KOPT-K1 (cell line): ENCODE data around the gene LRP5.
"Not testable (repeated sequence)": the region's sequence is repeated elsewhere in the genome, so short reads cannot be mapped to it uniquely, and the experiment has no call there.

Experiments used
- H3K27ac ChIP-seq: fragments of 200-600 bp; sonication (generic); 2 replicates; pipeline ENCODE4 v1.5.1; 2016; ENCODE audit warnings: antibody characterized with exemption, mild to moderate bottlenecking, low read depth, low read length; ENCODE audit not compliant: poor library complexity, severe bottlenecking
- H3K36me3 ChIP-seq: fragments of 200-600 bp; sonication (generic); 2 replicates; pipeline ENCODE4 v1.5.1; 2017; ENCODE audit warnings: antibody characterized with exemption, mild to moderate bottlenecking, low read length, moderate library complexity; ENCODE audit not compliant: insufficient read depth
- H3K9me3 ChIP-seq: fragments of 200-600 bp; sonication (generic); 2 replicates; pipeline ENCODE4 v1.5.1; 2017; ENCODE audit warnings: antibody characterized with exemption, low read length, mild to moderate bottlenecking; ENCODE audit not compliant: insufficient read depth, poor library complexity, severe bottlenecking

LRP5 gene

DNA sequence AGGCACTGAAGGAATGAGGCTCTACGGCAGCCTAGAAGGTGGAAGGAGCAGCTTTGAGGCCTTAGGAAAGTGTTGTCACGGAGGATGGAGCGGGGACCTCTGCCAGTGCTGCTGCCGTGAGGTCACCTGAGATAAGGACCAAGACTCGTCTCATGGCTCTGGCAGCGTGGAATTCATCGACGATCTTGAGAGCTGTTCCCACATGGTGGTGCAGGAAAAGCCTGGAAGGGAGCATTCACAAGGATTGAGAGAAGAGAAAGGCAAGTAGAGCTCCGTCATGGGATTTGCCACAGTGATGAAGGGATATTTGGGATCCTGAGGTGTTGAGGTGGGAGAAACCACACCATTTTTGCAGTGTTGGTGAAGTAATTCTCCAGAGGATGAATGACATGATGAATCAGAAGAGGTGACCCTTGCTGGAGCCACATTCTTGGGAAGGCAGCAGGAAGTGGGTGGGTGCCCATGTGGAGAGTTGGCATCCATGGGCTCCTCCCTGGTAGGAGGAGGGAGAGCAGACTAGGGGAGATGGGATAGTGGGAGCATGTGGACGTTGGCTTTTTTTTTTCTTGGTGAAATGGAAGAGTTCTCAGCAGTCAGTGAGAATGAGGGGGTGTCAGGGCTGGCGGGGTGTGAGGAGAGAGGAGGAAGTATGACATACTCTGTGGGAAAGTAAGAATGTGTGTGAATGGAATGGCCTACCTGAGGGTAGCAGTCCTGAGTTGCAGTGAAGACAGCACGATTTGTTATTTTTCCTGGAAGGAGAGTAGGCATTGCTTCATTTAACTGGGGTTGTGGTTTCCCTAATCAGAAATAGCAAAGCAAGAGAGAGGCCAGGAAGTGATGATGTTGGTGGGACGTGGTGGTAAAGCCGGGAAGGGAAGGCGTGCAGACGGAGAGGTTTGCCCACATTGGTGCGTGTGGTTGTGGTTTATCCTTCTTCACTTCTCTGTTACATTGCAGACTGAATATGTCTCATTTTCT is 159.3 kb downstream of the LRP5 start:
- peak overlapping the region; percentile 14 for H3K27ac ChIP-seq
- peaks cover 43% of the 10 kb centered on the region for H3K36me3 ChIP-seq
- no peaks in the 10 kb centered on the region for H3K9me3 ChIP-seq

GRCh38 chr11:68472778-68473177 is 160.4 kb downstream of the LRP5 start:
- Histone ChIP-seq H3K27ac (no peak overlapping the region), H3K36me3 (peaks cover 47% of the 10 kb centered on the region), H3K9me3 (no peaks in the 10 kb centered on the region)

GRCh38 chr11:68473693-68474092 is 161.3 kb downstream of the LRP5 start:
- no peak overlapping the region for H3K27ac ChIP-seq
- H3K36me3 ChIP-seq: peaks cover 55% of the 10 kb centered on the region
- H3K9me3 ChIP-seq: peaks cover 4% of the 10 kb centered on the region

GRCh38 chr11:68475626-68476025 is 163.2 kb downstream of the LRP5 start:
- peaks cover 57% of the 10 kb centered on the region for H3K36me3 ChIP-seq
- peaks cover 12% of the 10 kb centered on the region for H3K9me3 ChIP-seq

DNA sequence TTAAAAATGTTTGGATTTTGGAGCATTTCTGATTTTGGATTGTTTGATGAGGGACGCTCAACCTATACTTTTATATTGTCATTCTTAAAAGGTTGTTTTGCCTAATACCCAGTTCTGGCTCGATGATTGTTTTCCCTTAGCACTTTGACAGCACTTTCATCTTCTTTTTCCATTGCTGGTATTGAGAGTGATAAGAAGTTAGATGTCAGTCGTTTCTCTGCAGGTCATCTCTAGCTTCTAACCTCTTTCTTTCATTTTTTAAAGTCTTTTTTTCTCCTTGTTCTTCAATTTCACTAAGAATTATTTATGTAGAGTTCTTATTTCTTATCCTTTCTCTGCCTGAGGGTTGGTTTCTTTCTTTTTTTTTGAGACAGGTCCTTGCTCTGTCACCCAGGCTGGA is 167.0 kb downstream of the LRP5 start:
- Histone ChIP-seq H3K36me3 (peaks cover 43% of the 10 kb centered on the region), H3K9me3 (peaks cover 12% of the 10 kb centered on the region), H3K27ac (no peak overlapping the region)

More at GRCh38 chr11:68475626-68476025, 163.2 kb downstream of the LRP5 start:
- not testable (repeated sequence) for H3K27ac ChIP-seq

GRCh38 chr11:68480193-68480592 is 167.8 kb downstream of the LRP5 start:
- H3K27ac ChIP-seq: no peak overlapping the region
- H3K36me3 ChIP-seq: peaks cover 44% of the 10 kb centered on the region
- H3K9me3 ChIP-seq: peaks cover 12% of the 10 kb centered on the region

GRCh38 chr11:68480852-68481510 is 168.6 kb downstream of the LRP5 start:
- H3K36me3 ChIP-seq: peaks cover 46% of the 10 kb centered on the region
- no peak overlapping the region for H3K27ac ChIP-seq
- peaks cover 12% of the 10 kb centered on the region for H3K9me3 ChIP-seq

DNA sequence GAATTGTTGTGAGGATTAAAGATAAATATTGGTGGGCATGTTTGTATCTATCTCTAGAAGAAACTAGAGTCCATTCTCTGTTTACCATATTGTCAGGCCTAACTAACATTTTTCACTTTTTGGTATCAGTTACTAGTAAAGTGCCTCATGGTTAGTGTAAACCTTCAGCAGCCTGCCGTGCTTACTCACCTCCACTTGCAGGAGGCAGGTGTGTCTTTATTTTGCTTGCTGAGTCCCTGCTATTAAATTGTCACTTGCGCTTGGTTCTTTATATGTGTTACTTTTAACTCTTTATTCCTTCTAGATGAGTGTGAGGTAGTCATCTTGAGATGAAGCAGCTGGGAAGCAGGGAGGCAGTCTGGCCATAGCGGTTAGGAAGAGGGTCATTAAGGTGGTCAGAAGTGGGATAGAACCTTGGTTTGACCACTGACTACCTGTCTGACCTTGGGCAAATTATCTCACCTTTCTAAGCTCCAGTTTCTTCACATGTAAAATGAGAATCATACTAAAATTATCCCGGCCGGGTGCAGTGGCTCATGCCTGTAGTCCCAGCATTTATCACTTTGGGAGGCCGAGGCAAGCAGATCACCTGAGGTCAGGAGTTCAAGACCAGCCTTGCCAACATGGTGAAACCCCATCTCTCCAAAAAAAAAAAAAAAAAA is 169.3 kb downstream of the LRP5 start:
- H3K36me3 ChIP-seq: peaks cover 44% of the 10 kb centered on the region
- H3K27ac ChIP-seq: no peak overlapping the region
- H3K9me3 ChIP-seq: peaks cover 12% of the 10 kb centered on the region

DNA sequence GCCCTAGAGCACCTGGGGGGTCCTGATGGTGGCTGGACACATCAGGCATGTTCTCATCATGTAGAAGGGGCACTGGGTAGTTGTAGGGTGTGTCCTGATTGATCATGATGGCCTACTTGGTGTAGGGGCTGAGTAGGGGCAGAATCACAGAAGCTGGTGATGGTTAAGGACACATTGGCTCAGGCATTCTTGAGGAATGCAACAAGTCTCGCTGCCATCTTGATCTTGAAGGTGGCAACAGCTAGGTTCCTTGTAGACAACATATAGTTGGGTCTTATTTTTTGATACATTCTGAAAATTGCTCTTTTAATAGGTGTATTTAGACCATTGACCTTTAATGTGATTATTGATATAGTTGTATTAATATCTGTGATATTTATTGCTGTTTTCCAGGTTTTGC is 176.2 kb downstream of the LRP5 start:
- H3K36me3 ChIP-seq: peaks cover 10% of the 10 kb centered on the region; the same call in 1 of the 2 replicates
- H3K27ac ChIP-seq: no peak overlapping the region
- H3K9me3 ChIP-seq: no peaks in the 10 kb centered on the region

- H3K36me3 ChIP-seq: no peaks in the 10 kb centered on the region; the same call in 1 of the 2 replicates
- H3K9me3 ChIP-seq: no peaks in the 10 kb centered on the region
- H3K27ac ChIP-seq: no peak overlapping the region
These were observed 182.9 kb downstream of the LRP5 start for GRCh38 chr11:68495220-68495729.

DNA sequence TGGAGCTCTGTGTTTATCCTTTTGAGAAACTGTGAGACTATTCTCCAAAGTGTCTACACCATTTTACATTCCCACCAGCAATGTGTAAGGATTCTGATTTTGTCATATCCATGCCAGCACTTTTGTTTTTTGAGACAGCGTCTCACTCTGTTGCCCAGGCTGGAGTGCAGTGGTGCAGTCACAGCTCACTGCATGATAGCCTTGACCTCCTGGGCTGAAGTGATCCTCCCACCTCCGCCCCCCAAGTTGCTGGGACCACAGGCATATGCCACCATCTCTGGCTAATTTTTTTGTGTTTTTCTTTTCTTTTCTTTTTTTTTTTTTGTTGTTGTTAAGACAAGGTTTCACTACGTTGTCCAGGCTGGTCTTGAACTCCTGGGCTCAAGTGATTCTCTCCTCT is 183.5 kb downstream of the LRP5 start:
- Histone ChIP-seq H3K27ac (no peak overlapping the region), H3K36me3 (no peaks in the 10 kb centered on the region; the same call in 1 of the 2 replicates), H3K9me3 (no peaks in the 10 kb centered on the region)

- Histone ChIP-seq H3K9me3 (no peaks in the 10 kb centered on the region), H3K27ac (no peak overlapping the region), H3K36me3 (no peaks in the 10 kb centered on the region)
These were observed 185.4 kb downstream of the LRP5 start for GRCh38 chr11:68497761-68498160.

DNA sequence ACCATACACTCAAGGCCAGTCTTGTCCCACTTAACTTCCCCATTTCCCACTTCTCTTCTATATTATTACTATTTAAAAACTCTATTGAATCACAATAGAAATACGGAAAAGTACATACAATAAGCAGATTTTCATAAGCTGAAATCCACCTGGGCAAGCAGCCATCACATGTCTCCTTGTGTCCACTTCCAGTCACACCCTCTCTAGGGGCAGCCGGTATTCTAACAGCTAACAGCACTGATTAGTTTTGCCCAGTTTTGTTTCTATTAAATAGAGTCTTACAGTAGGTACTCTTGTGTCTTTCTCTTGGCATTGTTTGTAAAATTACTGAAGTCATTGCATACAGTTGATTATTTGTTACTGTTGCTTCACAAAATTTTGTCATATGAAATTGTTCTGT is 185.9 kb downstream of the LRP5 start:
- H3K36me3 ChIP-seq: no peaks in the 10 kb centered on the region
- H3K27ac ChIP-seq: no peak overlapping the region
- H3K9me3 ChIP-seq: no peaks in the 10 kb centered on the region
